Activated CD8-positive, alpha-beta memory T cell treated with anti-CD3 and anti-CD28 coated beads, Interleukin-2, amount 50 U/mL, for 24 hours (primary cell): ENCODE measurements around the gene MIA.
"Not testable (repeated sequence)": the region's sequence is repeated elsewhere in the genome, so short reads cannot be mapped to it uniquely, and the experiment has no call there.

Experiments
- DNase-seq: peaks from one replicate; pipeline ENCODE4 v3.0.0-alpha.2; 2020; ENCODE audit errors: extremely low read depth

Gene MIA

GRCh38 chr19:40774916-40775631, at the start of gene MIA:
MIA (plus strand) TSS chr19:40775521; CDS start chr19:40775543, 22 bp downstream.
- DNase-seq, result no peak

GRCh38 chr19:40726279-40726678, 49.0 kb upstream of the MIA start:
- DNase-seq, result no peak

- DNase-seq, result not testable (repeated sequence)
Measured at GRCh38 chr19:40730065-40730464, 45.3 kb upstream of the MIA start.

GRCh38 chr19:40732304-40732703, 43.0 kb upstream of the MIA start:
- not testable (repeated sequence) for DNase-seq

DNA sequence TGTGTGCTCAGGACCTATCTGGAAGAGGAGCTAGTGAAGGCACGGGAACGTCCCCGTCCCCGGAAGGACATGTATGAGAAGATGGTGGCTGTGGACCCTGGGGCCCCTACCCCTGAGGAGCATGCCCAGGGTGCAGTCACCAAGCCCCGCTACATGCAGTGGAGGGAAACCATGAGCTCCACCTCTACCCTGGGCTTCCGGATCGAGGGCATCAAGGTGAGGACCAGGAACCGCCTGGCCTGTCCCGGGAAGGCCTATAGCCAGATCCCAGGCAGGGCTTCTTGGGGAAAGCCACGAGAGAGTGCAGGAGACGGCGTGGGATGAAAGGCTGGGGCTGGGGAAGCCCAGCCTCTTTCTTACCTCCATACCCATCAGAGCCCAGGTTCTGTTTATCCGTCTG, 42.2 kb upstream of the MIA start:
- no peak for DNase-seq

DNA sequence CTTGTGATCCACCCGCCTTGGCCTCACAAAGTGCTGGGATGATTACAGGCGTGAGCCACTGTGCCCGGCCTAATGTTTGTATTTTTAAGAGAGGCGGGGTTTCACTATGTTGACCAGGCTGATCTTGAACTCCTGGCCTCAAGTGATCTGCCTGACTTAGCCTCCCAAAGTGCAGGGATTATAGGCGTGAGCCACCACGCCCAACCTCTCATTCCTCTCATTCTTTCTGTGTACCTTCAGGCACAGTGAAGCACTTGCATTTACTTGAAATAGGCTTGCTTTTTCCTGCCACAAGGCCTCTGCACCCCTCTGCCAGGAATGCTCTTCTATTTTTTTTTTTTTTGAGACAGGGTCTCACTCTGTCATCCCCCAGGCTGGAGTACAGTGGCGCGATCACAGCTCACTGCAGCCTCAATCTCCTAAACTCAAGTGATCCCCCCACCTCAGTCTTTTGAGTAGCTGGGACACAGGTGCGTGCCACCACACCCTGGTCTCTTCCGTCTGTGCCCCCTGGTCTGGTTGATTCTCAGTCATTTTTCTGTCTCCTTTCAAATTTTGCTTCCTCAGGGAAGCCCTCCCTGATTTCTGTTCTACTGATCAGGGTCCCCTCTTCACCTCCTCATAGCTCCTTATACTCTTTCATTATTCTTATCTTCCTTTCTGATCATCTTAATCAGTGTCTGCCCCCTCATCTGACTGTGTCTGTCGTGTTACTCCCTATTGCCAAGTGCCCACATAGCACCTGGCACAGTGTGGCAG, 40.1 kb upstream of the MIA start:
- no peak for DNase-seq

- DNase-seq, result no peak
Measured at GRCh38 chr19:40736661-40737060, 38.7 kb upstream of the MIA start.

DNA sequence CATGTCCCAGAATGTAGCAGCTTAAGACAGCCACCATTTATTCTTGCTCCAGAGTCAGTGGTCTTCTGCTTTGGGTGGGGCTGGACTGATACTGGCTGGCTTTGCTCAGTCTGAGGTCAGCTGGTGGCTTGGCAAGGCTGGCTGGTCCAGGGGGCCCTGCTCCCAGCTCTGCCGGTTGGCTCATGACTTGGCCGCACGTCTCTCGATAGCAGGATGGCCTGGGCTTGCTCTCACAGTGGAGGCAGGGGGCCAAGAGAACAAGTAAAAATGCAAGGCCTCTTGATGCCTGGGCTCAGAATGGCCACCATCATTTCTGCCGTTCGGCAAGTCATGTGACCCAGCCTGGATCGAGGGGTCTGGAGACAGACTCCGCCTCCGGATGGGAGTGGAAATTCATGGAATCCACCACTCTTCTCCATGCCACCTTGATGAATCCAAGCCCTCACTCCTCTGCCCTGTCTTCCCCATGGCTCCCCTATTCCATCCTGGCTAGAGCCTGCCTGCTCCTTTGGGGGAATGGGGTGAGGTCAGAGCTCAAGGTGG, 38.1 kb upstream of the MIA start:
- DNase-seq, result no peak

DNA sequence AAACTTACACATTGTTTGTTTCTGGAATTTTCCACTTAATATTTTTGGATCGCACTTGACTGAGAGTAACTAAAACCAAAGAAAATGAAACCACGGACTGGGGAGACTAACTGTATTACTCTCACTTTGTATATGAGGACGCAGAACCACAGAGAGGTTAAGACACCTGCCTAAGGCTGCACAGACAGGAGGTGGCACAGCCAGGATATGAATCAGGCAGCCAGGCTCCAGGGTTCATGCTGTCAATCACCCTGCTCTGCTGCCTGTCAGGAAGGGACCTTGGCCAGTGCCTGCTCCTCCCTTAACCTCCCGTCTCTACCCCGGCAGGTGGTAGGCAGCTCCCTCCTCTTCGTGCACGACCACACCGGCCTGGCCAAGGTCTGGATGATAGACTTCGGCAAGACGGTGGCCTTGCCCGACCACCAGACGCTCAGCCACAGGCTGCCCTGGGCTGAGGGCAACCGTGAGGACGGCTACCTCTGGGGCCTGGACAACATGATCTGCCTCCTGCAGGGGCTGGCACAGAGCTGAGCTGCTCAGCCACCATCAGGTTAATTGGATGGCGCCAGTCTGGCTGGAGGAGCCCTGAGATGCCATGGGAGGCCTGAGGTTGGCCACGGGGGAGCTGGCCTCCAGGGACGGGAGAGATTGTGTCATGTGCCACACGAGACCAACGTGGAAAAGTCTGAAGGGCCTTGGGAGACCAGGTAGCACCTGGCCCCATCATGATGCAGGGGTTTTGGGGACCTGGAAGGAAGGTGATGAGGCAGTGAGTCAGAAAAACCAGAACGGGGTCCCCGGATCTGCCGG, 36.1 kb upstream of the MIA start:
- DNase-seq, result no peak

GRCh38 chr19:40739871-40740703, 35.2 kb upstream of the MIA start:
- DNase-seq, result no peak

GRCh38 chr19:40740747-40741146, 34.6 kb upstream of the MIA start:
- no peak for DNase-seq

DNA sequence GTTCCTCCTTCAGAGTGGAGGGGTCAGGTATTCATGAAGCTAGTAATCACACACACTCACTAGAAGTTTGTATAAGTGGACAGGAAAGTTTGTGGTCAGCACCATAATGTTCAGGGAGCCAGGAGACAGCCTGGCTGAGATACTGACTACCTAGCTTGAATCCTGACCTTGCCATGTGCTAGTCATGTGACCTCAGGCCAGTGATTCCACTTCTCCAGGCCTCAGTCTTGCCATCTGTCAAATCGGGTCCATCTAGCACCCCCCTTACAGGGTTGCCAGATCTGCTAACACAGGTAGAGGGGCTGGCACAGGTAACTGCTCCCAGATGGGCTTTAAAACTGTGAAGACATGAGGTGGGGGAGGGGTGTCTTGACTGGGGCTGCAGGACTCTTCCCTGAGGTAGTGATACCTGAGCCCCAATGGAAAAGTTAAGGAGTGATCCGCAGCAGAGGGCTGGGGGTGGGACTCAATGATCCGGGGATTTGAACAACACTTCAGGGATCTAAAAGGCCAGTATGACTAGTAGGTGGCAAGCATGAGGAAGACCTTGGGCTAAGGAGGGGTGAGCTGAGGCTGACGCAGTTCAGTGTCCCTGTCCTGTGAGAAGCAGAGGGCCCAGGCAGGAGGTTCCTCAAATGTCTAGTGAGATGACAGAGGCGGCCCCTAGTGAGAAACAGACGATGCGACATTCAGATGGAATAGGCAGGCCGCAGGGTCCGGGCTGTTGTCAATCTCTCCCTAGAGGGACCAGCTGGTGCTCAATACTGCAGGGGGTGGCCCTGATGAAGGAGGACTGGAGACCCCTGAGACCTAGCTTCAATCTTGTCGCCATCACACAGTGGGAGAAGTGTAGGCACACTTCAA, 33.6 kb upstream of the MIA start:
- no peak for DNase-seq

GRCh38 chr19:40742477-40742876, 32.8 kb upstream of the MIA start:
- no peak for DNase-seq

DNA sequence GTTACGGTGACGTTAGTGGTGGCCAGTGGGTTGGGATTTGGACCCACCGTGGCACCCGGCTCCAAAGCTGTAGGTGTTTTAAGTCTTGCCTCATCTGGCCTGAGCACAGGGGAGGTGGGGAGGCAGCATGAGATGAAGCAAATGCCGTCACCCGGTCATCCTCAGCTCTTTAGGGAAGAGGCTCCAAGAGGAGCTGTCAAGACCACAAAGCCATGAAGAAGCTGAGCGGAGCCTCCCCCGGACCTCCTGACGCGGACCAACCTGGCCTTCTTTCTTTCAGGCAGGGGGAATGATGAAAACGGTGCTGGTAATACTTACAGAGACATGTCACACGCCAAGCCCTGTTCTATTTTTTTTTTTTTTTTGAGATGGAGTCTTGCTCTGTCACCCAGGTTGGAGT, 32.4 kb upstream of the MIA start:
- DNase-seq, result no peak

DNA sequence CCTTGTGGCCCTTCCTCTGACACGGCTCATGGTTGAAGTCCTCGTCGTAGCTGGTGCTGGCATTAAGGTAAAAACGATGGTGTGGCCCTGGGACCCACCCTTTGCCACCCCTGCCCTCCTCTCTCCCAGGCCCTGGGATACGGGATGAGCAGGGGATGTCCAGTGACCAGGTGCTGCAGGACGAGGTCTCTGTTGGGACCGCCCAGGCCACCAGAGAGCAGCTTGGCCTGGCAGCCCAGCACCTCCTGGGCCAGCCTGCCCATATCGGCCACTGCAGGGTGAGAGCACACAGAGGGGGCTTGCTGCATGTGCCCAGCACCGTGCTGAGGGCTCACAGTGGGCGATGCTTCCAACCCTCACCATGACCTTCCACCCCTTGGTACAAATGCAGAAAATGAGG, 31.4 kb upstream of the MIA start:
- DNase-seq, result no peak

GRCh38 chr19:40744554-40745401, 30.5 kb upstream of the MIA start:
- DNase-seq, result no peak

DNA sequence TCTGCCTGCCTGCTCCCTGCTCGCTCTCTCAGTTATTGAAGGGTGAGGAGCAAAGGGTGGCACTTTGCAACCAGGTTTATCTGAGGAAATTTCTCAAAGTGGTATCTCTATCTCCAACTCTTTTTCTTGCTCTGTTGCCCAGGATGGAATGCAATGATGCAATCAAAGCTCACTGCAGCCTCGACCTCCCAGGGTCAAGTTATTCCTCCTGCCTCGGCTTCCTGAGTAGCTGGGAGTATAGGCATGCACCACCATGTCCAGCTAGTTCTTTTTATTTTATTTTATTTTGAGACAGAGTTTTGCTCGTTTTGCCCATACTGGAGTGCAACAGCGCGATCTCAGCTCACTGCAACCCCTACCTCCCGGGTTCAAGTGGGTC, 29.9 kb upstream of the MIA start:
- DNase-seq, result no peak

GRCh38 chr19:40747536-40747935, 27.8 kb upstream of the MIA start:
- no peak for DNase-seq

DNA sequence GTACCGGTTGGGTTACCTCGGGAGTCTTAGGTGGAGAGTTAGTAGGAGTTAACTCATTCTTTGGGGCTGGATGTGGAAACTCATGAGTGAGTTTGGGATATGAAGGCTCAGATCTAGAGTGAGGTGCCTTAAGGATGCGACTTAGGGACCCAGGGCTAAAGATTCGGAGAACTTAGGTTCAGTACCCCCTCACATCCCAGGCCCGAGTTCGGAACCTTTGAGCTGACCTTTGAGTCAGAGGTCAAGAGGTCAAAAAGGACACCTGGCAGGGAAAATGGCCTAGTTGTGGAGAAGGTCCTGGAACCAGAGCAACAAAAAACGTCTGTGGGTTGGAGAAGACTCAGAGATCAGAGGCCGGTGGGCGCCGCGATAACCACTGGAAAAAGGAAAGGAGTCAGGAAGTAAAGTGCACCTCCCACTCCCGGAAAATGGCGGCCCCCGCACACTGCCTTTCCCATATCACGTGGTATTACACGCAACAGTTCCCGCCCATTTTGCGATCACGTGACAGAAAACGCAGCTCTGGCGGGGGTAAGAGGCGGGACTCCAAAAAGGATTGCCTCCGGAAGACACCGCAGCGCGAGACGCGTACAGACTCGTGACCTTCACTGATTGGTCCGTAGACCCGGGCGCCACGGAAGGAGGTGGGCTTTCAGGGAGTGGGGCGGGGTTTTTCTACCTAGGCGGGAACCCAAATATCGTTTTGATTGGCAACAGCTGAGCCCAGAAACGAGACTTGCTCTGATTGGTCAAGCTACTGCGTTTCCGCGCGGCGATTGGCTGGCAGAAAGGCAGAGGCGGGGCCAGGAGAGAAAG, 25.1 kb upstream of the MIA start, which contains the start of gene ACTMAP:
ACTMAP (minus strand) TSS at position 420 of the 816 bp plus-strand sequence. CDS start 674 bp downstream, outside the sequence.
- DNase-seq, result peak; percentile 99
